ENCODE data around the gene DIPK2B.

The DIPK2B gene

GRCh38 chrX:45200741-45201234 is at the start of gene DIPK2B:
TSS of gene DIPK2B (minus strand) at chrX:45200876. CDS start at chrX:45200826, 50 bp downstream.
- no peak for DNase-seq

DNA sequence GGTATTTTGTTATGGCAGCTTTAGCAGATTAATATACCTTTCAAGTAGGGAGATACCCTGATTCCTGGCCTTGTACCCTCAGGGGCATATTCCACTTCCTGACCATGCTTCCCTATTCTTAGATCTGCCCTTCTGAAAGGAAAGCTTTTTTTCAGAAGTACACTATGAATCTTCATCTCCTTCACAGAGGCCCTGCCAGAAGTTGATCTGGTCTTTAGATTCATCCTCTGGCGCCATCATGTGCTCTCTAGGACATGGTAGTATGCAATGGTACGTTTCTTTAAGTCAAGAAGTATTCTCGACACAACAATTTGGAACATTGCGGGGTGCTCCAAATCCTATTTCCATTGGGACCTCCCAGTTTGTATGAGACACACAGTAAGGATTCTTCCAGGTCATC is 39.6 kb upstream of the DIPK2B start:
- no peak for DNase-seq

- no peak for DNase-seq
These were observed 37.8 kb upstream of the DIPK2B start for GRCh38 chrX:45238489-45238888.

- no peak for DNase-seq
These were observed 32.9 kb upstream of the DIPK2B start for GRCh38 chrX:45233531-45233930.

GRCh38 chrX:45232139-45232538 is 31.5 kb upstream of the DIPK2B start:
- DNase-seq: no peak

DNA sequence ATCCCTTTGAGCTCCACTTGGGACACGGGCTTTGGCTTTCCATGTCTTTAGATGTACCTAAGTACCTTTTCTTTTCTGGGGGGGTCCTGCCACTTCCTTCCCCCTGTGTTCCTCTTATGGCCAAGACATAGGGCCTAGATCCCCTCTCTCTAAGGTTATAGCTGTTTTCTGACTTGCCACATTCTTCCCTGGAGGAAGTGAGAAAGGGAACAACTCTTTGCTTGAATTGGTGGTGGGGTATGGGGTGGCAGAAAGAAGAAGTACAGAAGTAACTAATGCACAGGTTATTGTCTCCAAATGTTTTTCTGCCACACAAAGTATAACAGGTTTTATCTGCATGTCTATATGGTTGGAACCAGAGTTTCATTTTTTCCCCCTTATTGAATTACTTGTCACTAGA is 29.7 kb upstream of the DIPK2B start:
- no peak for DNase-seq

GRCh38 chrX:45229348-45229747 is 28.7 kb upstream of the DIPK2B start:
- no peak for DNase-seq

- no peak for DNase-seq
These were observed 27.4 kb upstream of the DIPK2B start for GRCh38 chrX:45228126-45228525.

DNA sequence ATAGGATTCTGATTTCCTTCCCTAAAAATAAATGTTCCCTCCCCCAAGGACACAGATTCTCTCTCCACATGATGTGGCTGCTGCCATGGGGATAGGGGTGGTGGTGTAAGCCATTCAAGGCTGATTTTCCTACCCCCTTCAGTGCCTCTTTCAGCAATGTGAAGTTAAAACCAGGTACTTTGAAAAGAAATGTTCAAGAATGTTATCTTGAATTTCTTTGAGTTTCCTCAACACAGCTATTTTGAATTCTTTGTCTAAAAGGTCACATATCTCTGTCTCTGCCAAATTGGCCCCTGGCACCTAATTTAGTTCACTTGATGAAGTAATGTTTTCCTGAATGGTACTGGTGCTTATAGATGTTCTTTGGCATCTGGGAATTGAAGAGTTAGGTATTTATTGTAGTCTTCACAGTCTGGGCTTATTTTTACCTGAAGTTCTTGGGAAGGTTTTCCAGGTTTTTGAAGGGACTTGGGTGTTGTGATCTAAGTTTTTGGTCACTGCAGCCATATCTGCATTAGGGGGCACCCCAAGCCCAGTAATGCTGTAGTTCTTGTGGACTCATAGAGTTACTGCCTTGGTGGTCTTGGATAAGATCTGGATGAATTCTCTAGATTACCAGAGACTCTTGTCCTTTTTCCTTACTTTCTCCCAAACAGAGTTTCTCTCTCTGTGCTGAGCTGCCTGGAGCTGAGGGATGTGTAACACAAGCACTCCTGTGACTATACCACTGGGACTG is 7.6 kb upstream of the DIPK2B start:
- no peak for DNase-seq

DNA sequence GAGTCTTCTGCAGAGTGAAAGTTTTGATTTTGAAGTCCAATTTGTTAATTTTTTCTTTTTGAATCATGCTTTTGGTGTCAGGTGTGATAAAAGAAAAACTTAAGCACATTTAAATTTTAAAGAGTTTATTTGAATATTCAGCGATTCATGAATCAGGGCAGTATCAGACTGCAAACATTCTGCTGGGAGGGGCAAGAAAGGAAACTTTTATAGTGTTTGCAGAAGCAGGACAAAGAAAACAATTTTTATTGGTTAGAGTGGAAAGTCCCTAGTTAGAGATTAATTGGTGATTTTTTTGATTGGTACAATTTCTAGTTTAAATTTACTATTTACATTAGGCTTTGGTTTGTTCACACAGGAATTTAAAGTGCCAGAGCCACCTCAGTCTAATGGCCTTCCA is 1.5 kb upstream of the DIPK2B start:
- DNase-seq: no peak

DNA sequence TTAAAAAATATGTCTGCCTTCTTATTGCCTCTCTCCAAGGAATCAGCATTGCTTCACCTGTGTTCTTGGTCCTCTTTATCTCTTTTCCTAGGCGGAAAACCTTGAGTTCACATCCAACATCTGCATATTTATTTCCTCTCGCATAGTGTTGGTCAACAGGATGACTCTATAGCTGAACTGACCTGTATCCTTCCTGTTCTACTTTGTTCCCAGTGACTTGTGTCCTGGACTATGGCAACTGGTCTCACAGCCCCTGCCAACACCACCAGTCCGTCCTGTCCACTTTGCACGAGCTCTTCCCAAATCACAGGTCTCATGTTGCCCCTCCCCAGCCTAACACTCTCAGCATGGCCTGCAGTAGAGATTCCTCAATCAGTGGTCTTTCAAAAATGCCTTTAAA is 2.0 kb downstream of the DIPK2B start:
- no peak for DNase-seq

GRCh38 chrX:45198301-45198700 is 2.4 kb downstream of the DIPK2B start:
- DNase-seq: no peak

GRCh38 chrX:45196701-45197100 is 4.0 kb downstream of the DIPK2B start:
- no peak for DNase-seq

- no peak for DNase-seq
These were observed 8.8 kb downstream of the DIPK2B start for GRCh38 chrX:45191820-45192409.

- no peak for DNase-seq
These were observed 9.3 kb downstream of the DIPK2B start for GRCh38 chrX:45191383-45191782.

- DNase-seq: no peak
These were observed 12.9 kb downstream of the DIPK2B start for GRCh38 chrX:45187731-45188130.

DNA sequence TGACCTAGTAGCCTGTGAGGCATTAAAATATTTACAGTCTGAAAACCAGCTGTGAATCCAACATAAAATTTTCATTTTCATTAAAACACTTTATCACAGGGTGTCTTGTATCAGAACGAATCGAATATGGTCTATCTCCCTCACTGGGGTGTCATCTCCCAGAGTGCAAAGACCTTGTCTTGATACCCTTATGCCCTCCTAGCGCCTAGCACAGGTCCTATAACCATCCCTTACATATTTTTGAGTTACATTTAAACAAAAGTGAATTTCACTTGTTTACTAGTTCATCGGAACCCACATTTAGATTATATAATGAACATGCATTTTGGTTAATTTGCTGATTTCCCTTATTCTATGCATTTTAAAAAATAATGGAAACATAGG is 14.0 kb downstream of the DIPK2B start:
- no peak for DNase-seq

GRCh38 chrX:45184211-45184610 is 16.5 kb downstream of the DIPK2B start:
- no peak for DNase-seq

DNA sequence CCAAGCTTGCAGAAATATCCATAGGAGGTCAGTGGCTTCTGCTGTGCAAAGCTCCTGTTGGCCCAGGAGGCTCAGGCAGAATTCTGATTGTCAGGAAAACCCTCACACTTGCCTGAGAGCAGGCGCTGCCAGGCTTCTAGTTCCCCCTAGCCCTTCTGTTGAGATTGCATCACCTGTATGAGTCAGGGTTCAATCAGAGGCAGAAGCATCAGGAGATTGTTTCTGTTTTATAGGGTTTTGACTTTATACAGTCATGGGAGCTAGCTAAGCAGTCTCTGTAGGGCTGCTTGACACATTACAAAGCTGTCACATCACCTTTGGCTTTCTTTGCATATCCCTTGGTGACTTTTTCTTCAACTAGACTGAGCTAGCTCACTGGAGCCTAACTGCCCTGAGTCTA is 27.8 kb downstream of the DIPK2B start:
- DNase-seq: no peak

GRCh38 chrX:45166781-45167180 is 33.9 kb downstream of the DIPK2B start:
- DNase-seq: no peak

- no peak for DNase-seq
These were observed 35.0 kb downstream of the DIPK2B start for GRCh38 chrX:45165726-45166125.

DNA sequence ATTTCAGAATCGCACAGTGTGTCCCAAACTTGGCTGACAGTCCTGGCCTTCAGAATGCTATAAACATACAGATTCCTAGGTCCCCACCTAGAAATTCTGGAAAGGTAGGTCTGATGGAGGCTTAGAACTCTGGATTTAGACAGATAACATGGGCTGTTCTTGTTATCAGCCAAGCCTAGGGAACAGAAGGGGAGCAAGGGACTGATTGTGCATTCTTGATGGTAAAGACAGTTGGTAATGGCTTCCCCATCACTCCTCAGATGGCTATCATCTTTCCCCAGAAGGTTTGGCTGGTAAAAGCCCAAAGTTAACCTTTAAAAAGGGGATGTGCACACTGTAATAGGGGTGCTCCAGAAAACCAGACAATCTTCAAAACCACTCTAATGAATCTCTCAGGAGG is 35.7 kb downstream of the DIPK2B start:
- DNase-seq: no peak

DNA sequence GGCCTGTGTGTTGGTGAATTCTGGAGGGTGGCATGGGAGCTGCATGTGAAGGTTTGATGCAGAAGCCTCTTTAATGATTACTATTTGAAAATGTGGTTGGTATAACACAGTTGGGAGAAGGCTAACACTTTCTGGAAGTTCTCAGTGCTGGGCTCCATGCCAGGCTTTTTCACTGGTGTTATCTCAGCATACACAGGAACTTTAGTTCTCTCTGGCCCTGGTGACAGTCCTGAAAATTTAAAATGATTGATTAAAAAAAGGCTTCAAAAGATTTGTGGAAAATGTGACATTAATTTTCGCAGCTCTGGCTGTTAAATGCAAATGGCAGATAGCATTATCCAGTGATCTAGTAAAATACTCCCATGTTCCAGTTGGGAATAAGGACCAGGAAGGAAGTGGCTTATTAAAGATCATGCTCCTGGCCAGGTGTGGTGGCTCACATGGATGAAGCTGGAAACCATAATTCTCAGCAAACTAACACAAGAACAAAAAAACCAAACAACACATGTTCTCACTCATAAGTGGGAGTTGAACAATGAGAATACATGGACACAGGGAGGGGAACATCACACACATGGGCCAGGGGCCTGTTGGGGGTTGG is 36.6 kb downstream of the DIPK2B start:
- no peak for DNase-seq

- no peak for DNase-seq
These were observed 43.0 kb downstream of the DIPK2B start for GRCh38 chrX:45157647-45158046.
